ENCODE data around the gene TREX2. TPM values are rescaled to one million over a fixed set of nuclear protein-coding genes. Genes with fewer than 3 reads are reported as not detected.

TREX2 gene
- total and polyA plus RNA-seq, 2 experiments from 2014 or later, result 0.81 to 1.7 TPM

DNA sequence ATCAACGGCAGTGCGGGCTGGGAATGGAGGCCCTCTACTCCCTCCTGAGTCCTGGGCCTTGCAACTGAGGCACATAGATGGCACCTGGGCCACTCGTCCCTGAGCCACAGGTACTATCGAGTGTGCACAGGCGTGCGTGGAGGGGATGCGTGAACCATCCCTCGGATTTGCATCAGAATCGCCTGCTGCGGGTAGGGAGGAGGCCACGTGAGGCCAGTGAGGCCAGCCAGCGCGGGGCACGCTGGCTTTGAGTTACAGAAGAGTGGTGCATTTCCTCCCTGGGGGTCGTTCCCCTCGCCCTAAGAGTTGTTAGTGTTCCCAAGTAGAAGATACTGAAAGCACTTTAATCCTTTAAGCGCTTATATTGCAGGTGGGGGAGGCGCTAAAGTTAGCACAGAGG lies 24.0 kb downstream of the TREX2 start:
- H3K27me3 Mint-ChIP-seq (ENCODE audit: insufficient read depth, low read depth, poor library complexity), result peaks cover 7% of the 10 kb centered on the region
- no peak for ATAC-seq

More for the DNA sequence above, 24.0 kb downstream of the TREX2 start:
- no peaks in the 10 kb centered on the region for H3K9me2 ChIP-seq (ENCODE audit: insufficient read depth)
- H3K27me3 ChIP-seq (ENCODE audit: insufficient read depth), result no peaks in the 10 kb centered on the region
- Mint-ChIP-seq H3K27ac (no peak overlapping the region), H3K36me3 (ENCODE audit: low read depth) (no peaks in the 10 kb centered on the region), H3K4me1 (peaks cover 11% of the 10 kb centered on the region; the same call in 2 of the 3 replicates), H3K4me3 (no peak overlapping the region), H3K9me3 (no peaks in the 10 kb centered on the region)
- no peak overlapping the region for H2AFZ ChIP-seq
- H3K4me3 ChIP-seq, result no peak overlapping the region
- H3K79me2 ChIP-seq (replicated peaks; ENCODE audit: insufficient read depth), result no peaks in the 10 kb centered on the region
- TF ChIP-seq EZH2phosphoT487 (IDR thresholded peaks at IDR 0.05; ENCODE audit: unreplicated experiment) (no peak), CREB1 (CRISPR knock-in tag; IDR thresholded peaks at IDR 0.05; ENCODE audit: low read depth) (no peak), POLR2AphosphoS5 (IDR thresholded peaks at IDR 0.05; ENCODE audit: low read depth) (no peak), NANOG (IDR thresholded peaks at IDR 0.05; ENCODE audit: borderline replicate concordance) (no peak), ZNF114 (CRISPR knock-in tag; IDR thresholded peaks at IDR 0.05) (no peak), STAT1 (IDR thresholded peaks at IDR 0.05; ENCODE audit: unreplicated experiment) (no peak), EZH2 (IDR thresholded peaks at IDR 0.05; ENCODE audit: low read depth, unreplicated experiment) (no peak), ZNF331 (CRISPR knock-in tag; IDR thresholded peaks at IDR 0.05; ENCODE audit: low read depth) (no peak), JUNB (IDR thresholded peaks at IDR 0.05; ENCODE audit: unreplicated experiment) (no peak)
- TF ChIP-seq, protein P1, sequence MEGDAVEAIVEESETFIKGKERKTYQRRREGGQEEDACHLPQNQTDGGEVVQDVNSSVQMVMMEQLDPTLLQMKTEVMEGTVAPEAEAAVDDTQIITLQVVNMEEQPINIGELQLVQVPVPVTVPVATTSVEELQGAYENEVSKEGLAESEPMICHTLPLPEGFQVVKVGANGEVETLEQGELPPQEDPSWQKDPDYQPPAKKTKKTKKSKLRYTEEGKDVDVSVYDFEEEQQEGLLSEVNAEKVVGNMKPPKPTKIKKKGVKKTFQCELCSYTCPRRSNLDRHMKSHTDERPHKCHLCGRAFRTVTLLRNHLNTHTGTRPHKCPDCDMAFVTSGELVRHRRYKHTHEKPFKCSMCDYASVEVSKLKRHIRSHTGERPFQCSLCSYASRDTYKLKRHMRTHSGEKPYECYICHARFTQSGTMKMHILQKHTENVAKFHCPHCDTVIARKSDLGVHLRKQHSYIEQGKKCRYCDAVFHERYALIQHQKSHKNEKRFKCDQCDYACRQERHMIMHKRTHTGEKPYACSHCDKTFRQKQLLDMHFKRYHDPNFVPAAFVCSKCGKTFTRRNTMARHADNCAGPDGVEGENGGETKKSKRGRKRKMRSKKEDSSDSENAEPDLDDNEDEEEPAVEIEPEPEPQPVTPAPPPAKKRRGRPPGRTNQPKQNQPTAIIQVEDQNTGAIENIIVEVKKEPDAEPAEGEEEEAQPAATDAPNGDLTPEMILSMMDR (conservative IDR thresholded peaks at IDR 0.05; ENCODE audit: low read depth in 2 of 2), result no peak
- TF ChIP-seq, protein P2, sequence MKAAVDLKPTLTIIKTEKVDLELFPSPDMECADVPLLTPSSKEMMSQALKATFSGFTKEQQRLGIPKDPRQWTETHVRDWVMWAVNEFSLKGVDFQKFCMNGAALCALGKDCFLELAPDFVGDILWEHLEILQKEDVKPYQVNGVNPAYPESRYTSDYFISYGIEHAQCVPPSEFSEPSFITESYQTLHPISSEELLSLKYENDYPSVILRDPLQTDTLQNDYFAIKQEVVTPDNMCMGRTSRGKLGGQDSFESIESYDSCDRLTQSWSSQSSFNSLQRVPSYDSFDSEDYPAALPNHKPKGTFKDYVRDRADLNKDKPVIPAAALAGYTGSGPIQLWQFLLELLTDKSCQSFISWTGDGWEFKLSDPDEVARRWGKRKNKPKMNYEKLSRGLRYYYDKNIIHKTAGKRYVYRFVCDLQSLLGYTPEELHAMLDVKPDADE (IDR thresholded peaks at IDR 0.05), result no peak
- TF ChIP-seq, protein P3, sequence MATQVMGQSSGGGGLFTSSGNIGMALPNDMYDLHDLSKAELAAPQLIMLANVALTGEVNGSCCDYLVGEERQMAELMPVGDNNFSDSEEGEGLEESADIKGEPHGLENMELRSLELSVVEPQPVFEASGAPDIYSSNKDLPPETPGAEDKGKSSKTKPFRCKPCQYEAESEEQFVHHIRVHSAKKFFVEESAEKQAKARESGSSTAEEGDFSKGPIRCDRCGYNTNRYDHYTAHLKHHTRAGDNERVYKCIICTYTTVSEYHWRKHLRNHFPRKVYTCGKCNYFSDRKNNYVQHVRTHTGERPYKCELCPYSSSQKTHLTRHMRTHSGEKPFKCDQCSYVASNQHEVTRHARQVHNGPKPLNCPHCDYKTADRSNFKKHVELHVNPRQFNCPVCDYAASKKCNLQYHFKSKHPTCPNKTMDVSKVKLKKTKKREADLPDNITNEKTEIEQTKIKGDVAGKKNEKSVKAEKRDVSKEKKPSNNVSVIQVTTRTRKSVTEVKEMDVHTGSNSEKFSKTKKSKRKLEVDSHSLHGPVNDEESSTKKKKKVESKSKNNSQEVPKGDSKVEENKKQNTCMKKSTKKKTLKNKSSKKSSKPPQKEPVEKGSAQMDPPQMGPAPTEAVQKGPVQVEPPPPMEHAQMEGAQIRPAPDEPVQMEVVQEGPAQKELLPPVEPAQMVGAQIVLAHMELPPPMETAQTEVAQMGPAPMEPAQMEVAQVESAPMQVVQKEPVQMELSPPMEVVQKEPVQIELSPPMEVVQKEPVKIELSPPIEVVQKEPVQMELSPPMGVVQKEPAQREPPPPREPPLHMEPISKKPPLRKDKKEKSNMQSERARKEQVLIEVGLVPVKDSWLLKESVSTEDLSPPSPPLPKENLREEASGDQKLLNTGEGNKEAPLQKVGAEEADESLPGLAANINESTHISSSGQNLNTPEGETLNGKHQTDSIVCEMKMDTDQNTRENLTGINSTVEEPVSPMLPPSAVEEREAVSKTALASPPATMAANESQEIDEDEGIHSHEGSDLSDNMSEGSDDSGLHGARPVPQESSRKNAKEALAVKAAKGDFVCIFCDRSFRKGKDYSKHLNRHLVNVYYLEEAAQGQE (IDR thresholded peaks at IDR 0.05; ENCODE audit: unreplicated experiment), result no peak
- TF ChIP-seq, protein P4, sequence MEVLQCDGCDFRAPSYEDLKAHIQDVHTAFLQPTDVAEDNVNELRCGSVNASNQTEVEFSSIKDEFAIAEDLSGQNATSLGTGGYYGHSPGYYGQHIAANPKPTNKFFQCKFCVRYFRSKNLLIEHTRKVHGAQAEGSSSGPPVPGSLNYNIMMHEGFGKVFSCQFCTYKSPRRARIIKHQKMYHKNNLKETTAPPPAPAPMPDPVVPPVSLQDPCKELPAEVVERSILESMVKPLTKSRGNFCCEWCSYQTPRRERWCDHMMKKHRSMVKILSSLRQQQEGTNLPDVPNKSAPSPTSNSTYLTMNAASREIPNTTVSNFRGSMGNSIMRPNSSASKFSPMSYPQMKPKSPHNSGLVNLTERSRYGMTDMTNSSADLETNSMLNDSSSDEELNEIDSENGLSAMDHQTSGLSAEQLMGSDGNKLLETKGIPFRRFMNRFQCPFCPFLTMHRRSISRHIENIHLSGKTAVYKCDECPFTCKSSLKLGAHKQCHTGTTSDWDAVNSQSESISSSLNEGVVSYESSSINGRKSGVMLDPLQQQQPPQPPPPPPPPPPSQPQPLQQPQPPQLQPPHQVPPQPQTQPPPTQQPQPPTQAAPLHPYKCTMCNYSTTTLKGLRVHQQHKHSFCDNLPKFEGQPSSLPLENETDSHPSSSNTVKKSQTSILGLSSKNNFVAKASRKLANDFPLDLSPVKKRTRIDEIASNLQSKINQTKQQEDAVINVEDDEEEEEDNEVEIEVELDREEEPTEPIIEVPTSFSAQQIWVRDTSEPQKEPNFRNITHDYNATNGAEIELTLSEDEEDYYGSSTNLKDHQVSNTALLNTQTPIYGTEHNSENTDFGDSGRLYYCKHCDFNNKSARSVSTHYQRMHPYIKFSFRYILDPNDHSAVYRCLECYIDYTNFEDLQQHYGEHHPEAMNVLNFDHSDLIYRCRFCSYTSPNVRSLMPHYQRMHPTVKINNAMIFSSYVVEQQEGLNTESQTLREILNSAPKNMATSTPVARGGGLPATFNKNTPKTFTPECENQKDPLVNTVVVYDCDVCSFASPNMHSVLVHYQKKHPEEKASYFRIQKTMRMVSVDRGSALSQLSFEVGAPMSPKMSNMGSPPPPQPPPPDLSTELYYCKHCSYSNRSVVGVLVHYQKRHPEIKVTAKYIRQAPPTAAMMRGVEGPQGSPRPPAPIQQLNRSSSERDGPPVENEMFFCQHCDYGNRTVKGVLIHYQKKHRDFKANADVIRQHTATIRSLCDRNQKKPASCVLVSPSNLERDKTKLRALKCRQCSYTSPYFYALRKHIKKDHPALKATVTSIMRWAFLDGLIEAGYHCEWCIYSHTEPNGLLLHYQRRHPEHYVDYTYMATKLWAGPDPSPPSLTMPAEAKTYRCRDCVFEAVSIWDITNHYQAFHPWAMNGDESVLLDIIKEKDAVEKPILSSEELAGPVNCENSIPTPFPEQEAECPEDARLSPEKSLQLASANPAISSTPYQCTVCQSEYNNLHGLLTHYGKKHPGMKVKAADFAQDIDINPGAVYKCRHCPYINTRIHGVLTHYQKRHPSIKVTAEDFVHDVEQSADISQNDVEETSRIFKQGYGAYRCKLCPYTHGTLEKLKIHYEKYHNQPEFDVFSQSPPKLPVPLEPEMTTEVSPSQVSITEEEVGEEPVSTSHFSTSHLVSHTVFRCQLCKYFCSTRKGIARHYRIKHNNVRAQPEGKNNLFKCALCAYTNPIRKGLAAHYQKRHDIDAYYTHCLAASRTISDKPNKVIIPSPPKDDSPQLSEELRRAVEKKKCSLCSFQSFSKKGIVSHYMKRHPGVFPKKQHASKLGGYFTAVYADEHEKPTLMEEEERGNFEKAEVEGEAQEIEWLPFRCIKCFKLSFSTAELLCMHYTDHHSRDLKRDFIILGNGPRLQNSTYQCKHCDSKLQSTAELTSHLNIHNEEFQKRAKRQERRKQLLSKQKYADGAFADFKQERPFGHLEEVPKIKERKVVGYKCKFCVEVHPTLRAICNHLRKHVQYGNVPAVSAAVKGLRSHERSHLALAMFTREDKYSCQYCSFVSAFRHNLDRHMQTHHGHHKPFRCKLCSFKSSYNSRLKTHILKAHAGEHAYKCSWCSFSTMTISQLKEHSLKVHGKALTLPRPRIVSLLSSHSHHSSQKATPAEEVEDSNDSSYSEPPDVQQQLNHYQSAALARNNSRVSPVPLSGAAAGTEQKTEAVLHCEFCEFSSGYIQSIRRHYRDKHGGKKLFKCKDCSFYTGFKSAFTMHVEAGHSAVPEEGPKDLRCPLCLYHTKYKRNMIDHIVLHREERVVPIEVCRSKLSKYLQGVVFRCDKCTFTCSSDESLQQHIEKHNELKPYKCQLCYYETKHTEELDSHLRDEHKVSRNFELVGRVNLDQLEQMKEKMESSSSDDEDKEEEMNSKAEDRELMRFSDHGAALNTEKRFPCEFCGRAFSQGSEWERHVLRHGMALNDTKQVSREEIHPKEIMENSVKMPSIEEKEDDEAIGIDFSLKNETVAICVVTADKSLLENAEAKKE (CRISPR knock-in tag; IDR thresholded peaks at IDR 0.05), result no peak
- DNase-seq (ENCODE audit: low spot score), result no peak
- H4K20me1 ChIP-seq (replicated peaks; ENCODE audit: insufficient read depth), result no peaks in the 10 kb centered on the region
- no peaks in the 10 kb centered on the region for H3K36me3 ChIP-seq (ENCODE audit: insufficient read depth)
- no peaks in the 10 kb centered on the region for H3K4me1 ChIP-seq (ENCODE audit: insufficient read depth)
- no peak overlapping the region for H3K4me2 ChIP-seq
- H3F3A ChIP-seq (replicated peaks; ENCODE audit: low read depth), result no peaks in the 10 kb centered on the region
- no peak overlapping the region for H3K27ac ChIP-seq (ENCODE audit: low read depth)

Data from GM23338 (cell line).